ENCODE results near the gene COQ2. TPM values are rescaled to one million over a fixed set of nuclear protein-coding genes. Genes with fewer than 3 reads are reported as not detected.

COQ2 gene
- total RNA-seq, 1 donor from 2014 or later: 9.5 TPM

Other genes starting within 250 kb of the COQ2 start
- 41.6 and 42.2 TPM in 2 replicates for gene COPS4, start 249.6 kb downstream of the COQ2 start, total RNA-seq
- 0.79 and 4.4 TPM in 2 replicates for gene PLAC8, start 170.1 kb downstream of the COQ2 start, total RNA-seq
- 2.6 and 9.7 TPM in 2 replicates for gene HPSE, start 50.0 kb upstream of the COQ2 start, total RNA-seq
- gene HELQ, start 171.0 kb upstream of the COQ2 start, total RNA-seq: 7.4 and 10.1 TPM in 2 replicates
- gene MRPS18C, start 171.3 kb upstream of the COQ2 start, total RNA-seq: 22.9 and 31.2 TPM in 2 replicates
- 6.6 and 7.0 TPM in 2 replicates for gene ABRAXAS1, start 200.3 kb upstream of the COQ2 start, total RNA-seq